Activated CD8-positive, alpha-beta memory T cell treated with anti-CD3 and anti-CD28 coated beads for 24 hours (primary cell): ENCODE data around the gene MYO16.

Experiments
- DNase-seq: peaks from one replicate; pipeline ENCODE4 v3.0.0-alpha.2; 2020

Gene MYO16

DNA sequence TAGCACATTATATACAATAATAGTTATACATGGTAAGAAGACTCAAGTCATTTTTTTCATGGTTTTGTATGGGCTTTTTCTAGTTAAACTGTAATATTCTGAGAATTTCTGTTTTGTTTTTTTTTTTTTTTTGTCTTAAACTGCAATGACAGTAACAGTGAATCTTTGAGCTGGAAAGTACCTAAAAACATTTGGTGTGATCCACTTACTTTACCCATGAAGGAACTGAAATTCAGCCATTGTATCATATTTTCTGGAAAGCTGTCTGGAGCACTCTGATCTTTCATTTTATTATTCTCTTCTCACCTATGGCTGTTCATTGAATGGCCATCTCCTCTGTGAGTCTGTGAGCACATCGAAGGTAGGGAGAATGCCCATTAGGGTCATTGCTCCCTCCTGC is 37.8 kb downstream of the MYO16 start:
- no peak for DNase-seq

- DNase-seq, result no peak
Observed at GRCh38 chr13:108669381-108669780, 40.0 kb downstream of the MYO16 start.

GRCh38 chr13:108674346-108674745 is 44.9 kb downstream of the MYO16 start:
- no peak for DNase-seq

GRCh38 chr13:108674771-108675170 is 45.4 kb downstream of the MYO16 start:
- no peak for DNase-seq

GRCh38 chr13:108676620-108677019 is 47.2 kb downstream of the MYO16 start:
- DNase-seq, result no peak

DNA sequence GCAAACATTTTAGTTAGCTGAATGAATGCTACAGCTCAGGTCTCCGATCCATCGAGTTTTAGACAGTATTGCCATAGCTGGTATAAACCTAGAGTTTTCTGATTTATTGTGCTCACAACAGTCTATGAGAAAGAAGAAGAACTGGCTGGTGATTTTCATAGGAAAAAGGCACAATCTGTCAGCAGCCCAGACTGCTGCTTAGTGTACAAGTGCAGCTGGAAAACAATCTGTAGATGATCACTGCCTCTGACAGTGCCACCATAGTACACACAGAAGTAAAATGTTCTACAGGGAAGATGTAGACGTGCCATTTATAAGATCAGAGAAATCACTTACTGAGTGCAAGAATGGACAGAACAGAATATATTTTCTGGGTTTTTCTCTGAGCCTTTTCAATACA is 48.4 kb downstream of the MYO16 start:
- DNase-seq, result no peak

- no peak for DNase-seq
Observed at GRCh38 chr13:108680011-108680410, 50.6 kb downstream of the MYO16 start.

DNA sequence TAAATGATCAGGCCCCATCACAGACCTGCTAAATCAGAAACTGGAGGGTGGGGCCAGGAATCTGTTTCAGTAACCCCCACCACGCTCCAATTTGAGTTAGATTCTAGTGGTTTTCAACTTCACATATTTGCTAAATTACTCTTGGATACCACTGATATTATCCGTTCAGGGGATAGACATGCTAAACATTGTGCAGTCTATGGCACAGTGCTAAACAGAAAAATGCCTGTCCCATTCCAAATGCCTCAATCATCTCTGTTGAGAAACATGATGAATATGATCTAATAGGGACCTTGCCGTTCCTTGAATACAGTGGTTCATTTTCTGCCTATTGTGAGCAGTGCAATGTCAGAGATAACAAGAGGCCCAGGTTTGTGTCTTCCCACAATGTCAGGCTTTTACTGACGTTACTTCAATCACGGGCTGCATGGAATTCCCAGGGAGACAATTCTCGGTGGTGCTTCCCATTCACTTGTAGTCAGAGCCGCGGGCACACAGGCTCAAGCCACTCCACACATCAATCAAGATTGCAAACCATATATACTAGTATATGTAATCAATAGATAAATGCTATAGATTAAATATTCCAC is 52.7 kb downstream of the MYO16 start:
- DNase-seq, result no peak

DNA sequence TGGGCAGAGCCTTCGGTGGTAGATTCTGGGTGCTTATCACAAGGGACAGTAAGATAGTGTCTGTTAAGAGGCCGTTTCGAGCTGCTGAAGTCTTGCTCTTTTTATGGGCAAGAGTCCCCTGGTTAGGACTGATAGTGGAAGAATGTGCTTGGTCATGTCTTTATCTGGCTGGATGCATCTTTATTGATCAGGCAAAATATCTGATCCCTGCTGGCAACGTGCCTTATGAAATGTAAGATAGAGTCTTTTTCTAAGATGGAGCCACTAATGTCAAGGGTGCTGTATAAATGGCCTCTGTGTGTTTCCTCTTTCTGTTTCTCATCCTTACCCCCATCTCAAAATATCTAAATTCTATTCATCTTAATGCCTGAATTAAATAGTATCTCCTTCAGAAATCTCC is 53.3 kb downstream of the MYO16 start:
- DNase-seq, result no peak

GRCh38 chr13:108686027-108686426 is 56.6 kb downstream of the MYO16 start:
- DNase-seq, result no peak

DNA sequence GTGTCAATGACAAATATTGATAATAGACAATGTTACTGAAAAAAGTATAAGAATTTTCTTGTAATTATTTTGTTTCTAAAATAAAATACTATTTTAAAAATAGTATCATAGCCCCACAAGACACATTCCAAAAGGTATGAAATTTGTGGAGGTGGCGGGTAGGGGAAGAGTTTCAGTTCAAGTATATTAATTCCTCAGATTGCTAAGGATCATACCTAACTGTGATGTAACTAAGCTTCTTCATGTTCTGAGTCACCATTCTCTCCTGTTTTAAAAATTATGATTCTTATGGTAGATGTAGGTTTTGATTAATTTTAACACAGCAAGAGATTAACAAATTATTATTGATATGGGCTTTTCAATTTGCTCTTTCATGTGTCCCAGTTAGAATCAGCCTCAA is 61.3 kb downstream of the MYO16 start:
- no peak for DNase-seq

DNA sequence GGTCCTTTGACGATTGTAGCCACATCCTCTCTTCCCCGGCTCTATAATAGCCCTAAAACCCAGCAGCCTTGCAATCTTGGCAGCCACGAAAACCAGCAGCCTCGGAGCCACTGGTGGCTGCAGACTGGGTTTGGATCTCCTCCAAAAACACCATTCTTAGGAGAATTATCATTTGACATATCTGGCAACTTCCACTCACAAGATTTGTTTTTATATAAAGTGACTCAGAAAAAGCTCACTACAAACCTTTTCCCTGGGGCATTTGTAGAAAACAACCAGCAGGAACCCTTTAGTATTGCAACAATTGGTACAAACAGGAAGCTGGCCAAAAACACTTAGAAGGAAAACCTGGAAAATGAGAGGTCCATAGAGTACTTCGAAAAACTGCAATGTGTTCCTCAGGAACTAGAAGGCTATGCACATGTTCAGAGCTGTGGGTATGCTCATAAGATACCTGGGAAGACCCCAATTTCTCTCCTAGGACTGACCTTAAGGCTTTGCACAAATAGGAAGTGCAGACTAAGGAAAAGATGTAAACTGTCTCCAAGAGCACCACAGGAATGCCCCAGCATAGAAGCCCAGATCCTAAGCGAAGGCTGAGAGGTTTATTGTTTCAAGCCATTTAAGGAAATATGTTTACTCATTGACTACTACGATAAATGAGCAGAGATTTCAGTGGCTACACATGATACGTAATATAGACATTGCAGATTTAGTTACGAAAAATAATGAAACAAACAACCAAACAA is 71.2 kb downstream of the MYO16 start:
- DNase-seq, result no peak

DNA sequence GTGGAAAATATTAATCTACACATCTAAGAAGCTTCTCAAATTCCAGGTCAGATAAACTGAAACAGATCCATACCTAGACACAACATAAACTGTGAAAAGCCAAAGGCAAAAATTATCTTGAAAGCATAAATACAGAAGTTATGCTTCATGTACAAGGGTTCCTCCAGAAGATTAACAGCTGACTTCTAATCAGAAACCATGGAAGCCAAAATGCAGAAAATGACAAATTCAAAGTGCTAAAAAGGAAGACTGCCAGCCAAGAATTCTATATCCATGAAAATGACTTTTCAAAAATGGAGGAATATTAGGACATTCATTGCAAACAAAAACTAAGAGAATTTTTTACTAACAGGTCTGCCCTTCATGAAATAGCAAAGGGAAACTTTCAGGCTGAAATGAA is 72.8 kb downstream of the MYO16 start:
- DNase-seq, result no peak

- DNase-seq, result no peak
Observed at GRCh38 chr13:108705031-108705430, 75.6 kb downstream of the MYO16 start.

GRCh38 chr13:108707584-108707983 is 78.2 kb downstream of the MYO16 start:
- DNase-seq, result no peak

DNA sequence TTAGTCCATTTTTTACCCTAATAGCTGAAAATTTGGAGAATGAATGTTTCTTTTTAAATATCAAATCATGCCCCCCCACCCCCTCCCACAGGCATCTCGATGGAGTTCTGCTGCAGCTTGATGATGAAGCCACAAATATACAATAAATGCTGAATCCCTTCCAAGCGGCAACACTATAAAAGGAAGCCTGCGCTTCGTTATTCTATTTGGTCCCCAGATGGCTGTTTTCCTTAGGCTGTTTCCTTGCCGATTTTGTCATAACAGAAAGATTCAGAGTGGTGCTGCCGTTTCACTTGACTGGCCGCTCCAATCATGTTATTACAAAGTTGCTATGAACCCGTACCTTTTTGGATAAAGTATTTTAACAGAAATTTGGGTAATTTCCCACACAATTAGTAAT is 79.5 kb downstream of the MYO16 start:
- DNase-seq, result no peak

- DNase-seq, result no peak
Observed at GRCh38 chr13:108711386-108711785, 82.0 kb downstream of the MYO16 start.

DNA sequence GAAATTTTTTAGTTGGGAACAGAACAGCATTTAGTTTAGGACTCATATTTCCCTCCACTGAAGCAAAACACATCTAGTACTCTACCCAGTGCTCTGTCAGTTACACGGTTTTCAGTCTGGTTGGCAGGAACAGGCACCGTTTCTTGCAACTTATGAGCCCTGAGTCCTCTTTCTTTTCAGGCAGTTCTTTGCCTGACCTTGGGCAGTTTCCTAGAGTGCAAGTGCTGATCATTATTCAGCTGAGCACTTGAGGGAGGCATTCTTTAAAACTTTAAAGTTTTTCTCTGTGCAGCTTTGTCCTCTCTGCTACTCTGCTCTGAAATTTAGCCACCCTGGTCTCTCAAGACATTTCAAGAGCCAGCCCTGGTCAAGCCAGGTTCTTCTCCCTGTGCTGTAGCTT is 96.1 kb downstream of the MYO16 start:
- DNase-seq, result no peak

- DNase-seq, result no peak
Observed at GRCh38 chr13:108728370-108728769, 99.0 kb downstream of the MYO16 start.

DNA sequence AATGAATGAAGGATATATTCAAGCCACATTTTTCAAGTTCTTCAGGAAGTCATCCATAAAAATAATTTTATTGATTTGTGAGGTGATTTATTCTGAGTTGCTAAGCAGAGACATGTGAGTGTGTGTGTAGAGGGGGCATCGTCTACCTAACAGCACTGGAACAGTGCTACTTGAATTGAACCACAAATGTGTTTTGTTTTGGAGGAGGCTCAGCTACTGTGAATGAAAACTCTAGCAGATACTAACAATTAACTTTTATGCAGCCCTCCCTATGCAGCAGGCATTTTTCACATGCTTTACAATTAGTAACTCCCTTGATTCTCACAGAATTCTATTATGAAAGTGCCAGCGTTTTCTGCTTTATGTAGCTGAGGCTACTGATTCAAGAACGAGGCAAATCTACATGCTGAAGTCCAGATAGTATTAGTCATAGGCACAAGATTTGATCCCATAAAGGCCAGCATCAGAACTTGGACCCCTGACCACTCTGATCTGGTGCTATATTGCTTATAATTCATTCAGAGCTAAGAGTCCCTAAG is 103.7 kb downstream of the MYO16 start:
- DNase-seq, result no peak

DNA sequence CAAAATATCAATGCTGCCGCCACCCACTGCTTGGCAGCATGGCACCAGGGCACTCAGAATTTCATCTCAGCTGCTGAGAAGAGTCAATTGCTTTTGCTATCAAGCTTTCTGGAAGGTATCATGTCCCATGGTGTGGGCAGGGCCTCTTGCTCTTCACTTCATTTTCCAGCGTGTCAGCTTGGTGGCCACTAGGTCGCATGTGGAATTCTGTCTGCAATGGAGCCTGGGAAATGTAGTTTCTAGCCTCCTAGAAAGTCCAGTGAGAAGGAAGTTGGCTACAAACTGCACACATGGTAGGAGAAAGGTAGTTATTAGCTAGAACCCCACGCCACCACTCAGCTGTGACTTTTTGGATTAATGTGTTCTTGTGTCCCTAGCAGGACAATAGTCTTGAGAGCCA is 105.3 kb downstream of the MYO16 start:
- DNase-seq, result no peak

DNA sequence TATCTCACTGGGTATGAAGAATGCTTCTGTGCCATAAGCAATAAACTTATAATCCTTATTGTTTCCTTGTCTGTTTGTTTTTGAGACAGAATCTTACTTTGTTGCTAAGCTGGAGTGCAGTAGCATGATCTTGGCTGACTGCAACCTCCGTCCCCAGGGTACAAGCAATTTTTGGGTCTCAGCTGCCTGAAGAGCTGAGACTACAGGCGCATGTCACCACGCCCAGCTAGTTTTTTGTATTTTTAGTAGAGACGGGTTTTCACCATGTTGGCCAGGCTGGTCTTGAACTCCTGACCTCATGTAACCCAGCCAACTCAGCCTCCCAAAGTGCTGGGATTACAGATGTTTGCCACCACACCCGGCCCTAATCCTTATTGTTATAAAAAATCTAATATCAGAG is 112.5 kb downstream of the MYO16 start:
- no peak for DNase-seq

DNA sequence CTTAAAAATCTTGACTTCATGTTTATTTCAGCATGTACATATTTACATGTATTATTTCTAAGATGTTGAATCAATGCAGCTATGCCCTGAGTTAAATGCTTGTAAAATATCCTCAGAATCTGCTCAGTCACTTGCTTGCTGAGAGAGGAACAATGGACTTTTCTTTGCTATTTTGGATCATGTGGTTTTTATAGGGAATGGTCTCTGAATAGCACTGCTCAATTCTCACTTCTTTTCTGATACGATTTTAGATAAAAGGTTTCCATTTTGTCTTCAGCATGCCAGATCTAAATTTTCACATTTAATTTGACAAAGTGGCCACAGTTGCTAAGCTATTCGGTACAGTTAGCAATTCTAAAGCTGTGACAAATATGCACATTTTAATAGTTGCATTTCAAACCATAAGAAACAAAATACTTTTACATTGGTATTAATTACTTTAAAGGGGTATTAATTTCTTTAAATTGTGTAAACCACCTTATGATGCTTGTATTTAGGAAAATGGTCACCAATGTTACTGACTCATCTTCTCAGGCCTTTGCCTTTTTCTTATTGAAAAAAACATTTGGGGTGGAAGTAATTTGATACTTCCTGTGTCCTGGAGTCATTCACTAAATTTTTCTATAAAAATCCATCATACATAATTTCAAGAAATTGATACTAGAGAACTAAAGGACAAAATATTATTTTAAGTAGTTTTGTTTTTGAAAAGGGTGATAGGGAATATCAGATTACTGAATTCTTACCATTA is 113.5 kb downstream of the MYO16 start:
- DNase-seq, result no peak

DNA sequence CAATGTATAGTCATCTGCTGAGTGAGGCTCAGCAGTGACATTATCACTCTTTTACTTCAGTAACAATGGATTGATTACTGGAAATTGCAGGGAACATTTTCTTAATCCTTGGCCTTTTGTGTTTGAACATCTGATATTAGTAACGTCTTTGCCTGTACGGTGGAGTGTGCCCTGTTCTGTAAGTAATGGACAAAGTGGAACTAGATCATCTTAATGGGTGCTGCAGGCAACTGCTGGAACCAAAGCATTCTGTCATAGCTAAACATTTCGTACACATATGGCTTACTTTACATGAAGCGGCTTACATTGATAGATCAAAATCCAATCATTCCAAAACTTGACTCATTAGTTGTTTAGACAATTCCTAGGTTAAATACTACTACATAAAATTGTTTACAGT is 114.1 kb downstream of the MYO16 start:
- DNase-seq, result no peak
